Loucy (cell line): ENCODE results near the gene USP22.

Experiments used
- EZH2phosphoT487 ChIP-seq: fragments of 200-600 bp; IDR thresholded peaks from 2 replicates; pipeline ENCODE4 v1.6.1; 2018; ENCODE audit warnings: antibody characterized with exemption, mild to moderate bottlenecking, moderate library complexity, borderline replicate concordance
- TF ChIP-seq, protein P1 (sequence below): fragments of 200-600 bp; sonication (generic); conservative IDR thresholded peaks from 2 replicates; pipeline ENCODE4 v1.5.1; 2014; ENCODE audit warnings: mild to moderate bottlenecking, antibody characterized with exemption, low read length

DNA sequence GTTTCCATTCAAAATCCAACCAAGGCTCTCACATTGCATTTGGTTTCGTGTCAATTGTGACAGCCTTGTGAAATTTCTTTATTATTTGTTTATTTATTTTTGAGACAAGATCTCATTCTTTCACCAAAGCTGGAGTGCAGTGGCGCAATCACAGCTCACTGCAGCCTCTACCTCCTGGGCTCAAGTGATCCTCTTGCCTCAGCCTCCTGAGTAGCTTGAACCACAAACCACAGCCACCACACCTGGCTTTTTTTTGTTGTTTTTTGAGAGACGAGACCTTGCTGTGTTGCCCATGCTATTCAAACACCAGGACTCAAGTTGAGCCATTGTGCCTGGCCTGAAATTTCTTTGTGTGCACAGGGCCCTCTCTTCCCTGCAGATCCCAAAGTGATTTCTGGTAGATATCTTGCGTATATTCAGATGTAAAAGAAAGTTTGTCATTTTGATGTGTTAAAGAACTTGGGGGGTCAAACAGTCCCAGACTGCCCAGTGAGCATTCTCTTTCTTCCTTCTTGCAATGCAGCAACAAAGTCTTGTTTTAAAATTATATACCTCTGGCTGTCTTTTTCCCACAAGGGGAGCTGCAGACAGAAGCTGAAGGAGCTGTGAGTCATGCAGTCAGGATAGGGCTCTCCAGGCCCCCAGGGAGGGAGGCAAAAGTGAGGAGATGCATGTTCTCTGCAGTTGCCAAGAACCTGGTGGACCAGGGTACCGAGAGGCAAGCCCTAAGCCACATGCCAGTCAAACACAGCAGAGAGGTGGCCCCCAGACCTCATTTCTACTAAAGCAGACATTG is 15.5 kb upstream of the USP22 start:
- TF ChIP-seq, protein P1, sequence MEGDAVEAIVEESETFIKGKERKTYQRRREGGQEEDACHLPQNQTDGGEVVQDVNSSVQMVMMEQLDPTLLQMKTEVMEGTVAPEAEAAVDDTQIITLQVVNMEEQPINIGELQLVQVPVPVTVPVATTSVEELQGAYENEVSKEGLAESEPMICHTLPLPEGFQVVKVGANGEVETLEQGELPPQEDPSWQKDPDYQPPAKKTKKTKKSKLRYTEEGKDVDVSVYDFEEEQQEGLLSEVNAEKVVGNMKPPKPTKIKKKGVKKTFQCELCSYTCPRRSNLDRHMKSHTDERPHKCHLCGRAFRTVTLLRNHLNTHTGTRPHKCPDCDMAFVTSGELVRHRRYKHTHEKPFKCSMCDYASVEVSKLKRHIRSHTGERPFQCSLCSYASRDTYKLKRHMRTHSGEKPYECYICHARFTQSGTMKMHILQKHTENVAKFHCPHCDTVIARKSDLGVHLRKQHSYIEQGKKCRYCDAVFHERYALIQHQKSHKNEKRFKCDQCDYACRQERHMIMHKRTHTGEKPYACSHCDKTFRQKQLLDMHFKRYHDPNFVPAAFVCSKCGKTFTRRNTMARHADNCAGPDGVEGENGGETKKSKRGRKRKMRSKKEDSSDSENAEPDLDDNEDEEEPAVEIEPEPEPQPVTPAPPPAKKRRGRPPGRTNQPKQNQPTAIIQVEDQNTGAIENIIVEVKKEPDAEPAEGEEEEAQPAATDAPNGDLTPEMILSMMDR, result no peak
- TF ChIP-seq EZH2phosphoT487, result no peak
